Measurements from ENCODE around the gene HIBADH.

The HIBADH gene

GRCh38 chr7:27690649-27691048, 28.0 kb upstream of the HIBADH start:
- peak; percentile 48 for ATAC-seq
- TF ChIP-seq CSDC2 (CRISPR knock-in tag; IDR thresholded peaks at IDR 0.05) (no peak), ISL1 (CRISPR knock-in tag; IDR thresholded peaks at IDR 0.05) (peak; percentile 77), RARB (CRISPR knock-in tag; IDR thresholded peaks at IDR 0.05) (no peak), ARNTL (CRISPR knock-in tag; IDR thresholded peaks at IDR 0.05; ENCODE audit: borderline replicate concordance, low read depth) (no peak), TOX (CRISPR knock-in tag; IDR thresholded peaks at IDR 0.05; ENCODE audit: borderline replicate concordance) (no peak), OSR1 (CRISPR knock-in tag; IDR thresholded peaks at IDR 0.05) (no peak)

- TF ChIP-seq ZNF565 (CRISPR knock-in tag; conservative IDR thresholded peaks at IDR 0.05; ENCODE audit: low read depth) = no peak
- TF ChIP-seq OSR1 (CRISPR knock-in tag; IDR thresholded peaks at IDR 0.05) = no peak
- TF ChIP-seq, protein P1, sequence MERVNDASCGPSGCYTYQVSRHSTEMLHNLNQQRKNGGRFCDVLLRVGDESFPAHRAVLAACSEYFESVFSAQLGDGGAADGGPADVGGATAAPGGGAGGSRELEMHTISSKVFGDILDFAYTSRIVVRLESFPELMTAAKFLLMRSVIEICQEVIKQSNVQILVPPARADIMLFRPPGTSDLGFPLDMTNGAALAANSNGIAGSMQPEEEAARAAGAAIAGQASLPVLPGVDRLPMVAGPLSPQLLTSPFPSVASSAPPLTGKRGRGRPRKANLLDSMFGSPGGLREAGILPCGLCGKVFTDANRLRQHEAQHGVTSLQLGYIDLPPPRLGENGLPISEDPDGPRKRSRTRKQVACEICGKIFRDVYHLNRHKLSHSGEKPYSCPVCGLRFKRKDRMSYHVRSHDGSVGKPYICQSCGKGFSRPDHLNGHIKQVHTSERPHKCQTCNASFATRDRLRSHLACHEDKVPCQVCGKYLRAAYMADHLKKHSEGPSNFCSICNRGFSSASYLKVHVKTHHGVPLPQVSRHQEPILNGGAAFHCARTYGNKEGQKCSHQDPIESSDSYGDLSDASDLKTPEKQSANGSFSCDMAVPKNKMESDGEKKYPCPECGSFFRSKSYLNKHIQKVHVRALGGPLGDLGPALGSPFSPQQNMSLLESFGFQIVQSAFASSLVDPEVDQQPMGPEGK (CRISPR knock-in tag; IDR thresholded peaks at IDR 0.05; ENCODE audit: borderline replicate concordance) = no peak
- no peak for TF ChIP-seq TSHZ2 (CRISPR knock-in tag; IDR thresholded peaks at IDR 0.05)
- TF ChIP-seq GLIS3 (CRISPR knock-in tag; IDR thresholded peaks at IDR 0.05) = no peak
- TF ChIP-seq ESRRG (CRISPR knock-in tag; IDR thresholded peaks at IDR 0.05) = no peak
- TF ChIP-seq CREB5 (CRISPR knock-in tag; IDR thresholded peaks at IDR 0.05; ENCODE audit: low read depth) = no peak
- TF ChIP-seq ZFP3 (CRISPR knock-in tag; IDR thresholded peaks at IDR 0.05) = no peak
- no peak for TF ChIP-seq CSDC2 (CRISPR knock-in tag; IDR thresholded peaks at IDR 0.05)
- TF ChIP-seq PPARA (CRISPR knock-in tag; IDR thresholded peaks at IDR 0.05; ENCODE audit: borderline replicate concordance) = no peak
- TF ChIP-seq, protein P2, sequence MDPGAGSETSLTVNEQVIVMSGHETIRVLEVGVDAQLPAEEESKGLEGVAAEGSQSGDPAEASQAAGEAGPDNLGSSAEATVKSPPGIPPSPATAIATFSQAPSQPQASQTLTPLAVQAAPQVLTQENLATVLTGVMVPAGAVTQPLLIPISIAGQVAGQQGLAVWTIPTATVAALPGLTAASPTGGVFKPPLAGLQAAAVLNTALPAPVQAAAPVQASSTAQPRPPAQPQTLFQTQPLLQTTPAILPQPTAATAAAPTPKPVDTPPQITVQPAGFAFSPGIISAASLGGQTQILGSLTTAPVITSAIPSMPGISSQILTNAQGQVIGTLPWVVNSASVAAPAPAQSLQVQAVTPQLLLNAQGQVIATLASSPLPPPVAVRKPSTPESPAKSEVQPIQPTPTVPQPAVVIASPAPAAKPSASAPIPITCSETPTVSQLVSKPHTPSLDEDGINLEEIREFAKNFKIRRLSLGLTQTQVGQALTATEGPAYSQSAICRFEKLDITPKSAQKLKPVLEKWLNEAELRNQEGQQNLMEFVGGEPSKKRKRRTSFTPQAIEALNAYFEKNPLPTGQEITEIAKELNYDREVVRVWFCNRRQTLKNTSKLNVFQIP (CRISPR knock-in tag; IDR thresholded peaks at IDR 0.05; ENCODE audit: borderline replicate concordance, low read depth) = no peak
- TF ChIP-seq RARB (CRISPR knock-in tag; IDR thresholded peaks at IDR 0.05) = no peak
- peak; percentile 92 for ATAC-seq
Observed at GRCh38 chr7:27689591-27690164, 27.0 kb upstream of the HIBADH start.

DNA sequence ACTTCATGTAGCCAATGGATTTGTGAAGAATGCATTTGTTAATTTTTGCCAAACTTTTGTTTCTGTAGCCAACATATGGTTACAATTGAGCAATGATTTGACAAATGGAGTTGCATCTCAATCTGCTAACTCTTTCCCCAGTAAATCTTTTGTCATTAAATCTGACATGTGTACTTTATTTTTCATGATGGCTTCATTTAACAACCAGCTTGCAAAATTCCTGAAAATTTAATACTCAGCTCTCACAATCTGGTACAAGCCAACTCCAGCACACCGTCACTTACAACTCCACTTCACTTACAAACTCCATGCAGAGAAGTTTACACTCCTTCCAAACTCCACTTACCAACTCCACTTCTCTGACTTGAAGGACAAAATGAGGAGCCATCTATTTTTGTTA, 26.5 kb upstream of the HIBADH start:
- peak; percentile 67 for ATAC-seq
- TF ChIP-seq ESRRG (CRISPR knock-in tag; IDR thresholded peaks at IDR 0.05) = no peak

DNA sequence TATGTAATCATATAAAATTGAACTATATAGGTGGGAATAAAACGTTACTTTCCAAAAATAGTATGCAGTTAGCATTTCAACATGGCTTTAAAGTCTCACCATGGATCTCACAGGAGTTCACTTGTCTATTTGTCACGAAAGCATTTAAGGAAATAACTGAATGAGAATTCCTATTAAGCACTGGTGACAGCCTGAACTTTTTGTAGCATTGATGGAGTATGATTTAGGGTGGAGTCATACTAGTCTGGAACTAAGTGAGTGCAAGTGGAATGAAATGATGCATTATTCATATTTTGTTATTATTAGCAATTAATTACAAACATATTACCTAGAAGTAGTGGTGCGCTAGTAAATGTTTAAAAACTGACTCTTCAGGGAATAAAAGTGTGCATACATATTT, 26.0 kb upstream of the HIBADH start:
- ATAC-seq = no peak; the same call in 2 of the 3 replicates
- TF ChIP-seq, protein P2 (CRISPR knock-in tag; IDR thresholded peaks at IDR 0.05; ENCODE audit: borderline replicate concordance, low read depth) = no peak
- TF ChIP-seq PPARA (CRISPR knock-in tag; IDR thresholded peaks at IDR 0.05; ENCODE audit: borderline replicate concordance) (no peak), TSHZ2 (CRISPR knock-in tag; IDR thresholded peaks at IDR 0.05) (no peak), ZNF70 (CRISPR knock-in tag; IDR thresholded peaks at IDR 0.05) (no peak), ZC3H10 (CRISPR knock-in tag; IDR thresholded peaks at IDR 0.05) (no peak), ZNF8 (CRISPR knock-in tag; IDR thresholded peaks at IDR 0.05) (no peak), CREB5 (CRISPR knock-in tag; IDR thresholded peaks at IDR 0.05; ENCODE audit: low read depth) (no peak), ZFP3 (CRISPR knock-in tag; IDR thresholded peaks at IDR 0.05) (no peak), ZFP30 (CRISPR knock-in tag; IDR thresholded peaks at IDR 0.05) (no peak), ISL1 (CRISPR knock-in tag; IDR thresholded peaks at IDR 0.05) (no peak), OSR1 (CRISPR knock-in tag; IDR thresholded peaks at IDR 0.05) (no peak), TOX (CRISPR knock-in tag; IDR thresholded peaks at IDR 0.05; ENCODE audit: borderline replicate concordance) (no peak), RARB (CRISPR knock-in tag; IDR thresholded peaks at IDR 0.05) (no peak)

All from SK-N-SH treated with all-trans-retinoic acid at 6 μM for 48 hours (cell line).